Ascending aorta (tissue), 2 donors: Measurements from ENCODE around the gene CNKSR2. TPM values are rescaled to one million over a fixed set of nuclear protein-coding genes. Genes with fewer than 3 reads are reported as not detected.

Experiments
- DNase-seq, 2 donors: peaks; one replicate each; pipeline ENCODE4 v3.0.0-alpha.2; 2019; ENCODE audit warnings: low spot score in 2 of 2
- H3K27ac ChIP-seq, 2 donors: fragments of 200-600 bp; sonication (generic); one replicate each; pipeline ENCODE4 v1.5.1; 2016 to 2017; ENCODE audit warnings: mild to moderate bottlenecking in 1 of 2
- H3K27me3 ChIP-seq: fragments of 200-600 bp; sonication (generic); one replicate; pipeline ENCODE4 v1.5.1; 2017
- H3K36me3 ChIP-seq, 2 donors: fragments of 200-600 bp; sonication (generic); one replicate each; pipeline ENCODE4 v1.5.1; 2016
- H3K4me1 ChIP-seq, 2 donors: fragments of 200-600 bp; sonication (generic); one replicate each; pipeline ENCODE4 v1.5.1; 2016 to 2017; ENCODE audit warnings: mild to moderate bottlenecking in 1 of 2
- H3K4me3 ChIP-seq, 2 donors: fragments of 200-600 bp; sonication (generic); one replicate each; pipeline ENCODE4 v1.5.1; 2016 to 2017; ENCODE audit warnings: mild to moderate bottlenecking in 1 of 2
- H3K9me3 ChIP-seq, 2 donors: fragments of 200-600 bp; sonication (generic); one replicate each; pipeline ENCODE4 v1.5.1; 2016
- intact Hi-C: fragments of 100-400 bp; cut with DNase I; formaldehyde crosslinking; loops from one replicate; pipeline ENCODE4 v1.15.1; 2023
- total RNA-seq: library from RNA; depleted of rRNA; stranded (reverse); fragments of >200 nt; gene quantifications from one replicate; pipeline ENCODE4 v1.1.0, GENCODE V29; 2016
- TF ChIP-seq, protein P1 (sequence below), 3 experiments: fragments of 200-600 bp in 2 of 3; fragments of 450-650 bp in 1 of 3; sonication (generic) in 2 of 3; IDR thresholded peaks; one replicate each; pipeline ENCODE4 v1.5.1; 2016 to 2019; ENCODE audit warnings: antibody characterized with exemption in 3 of 3, mild to moderate bottlenecking in 1 of 3, moderate library complexity in 1 of 3

The CNKSR2 gene
- total RNA-seq, 1 donor from 2014 or later: 0.53 TPM

DNA sequence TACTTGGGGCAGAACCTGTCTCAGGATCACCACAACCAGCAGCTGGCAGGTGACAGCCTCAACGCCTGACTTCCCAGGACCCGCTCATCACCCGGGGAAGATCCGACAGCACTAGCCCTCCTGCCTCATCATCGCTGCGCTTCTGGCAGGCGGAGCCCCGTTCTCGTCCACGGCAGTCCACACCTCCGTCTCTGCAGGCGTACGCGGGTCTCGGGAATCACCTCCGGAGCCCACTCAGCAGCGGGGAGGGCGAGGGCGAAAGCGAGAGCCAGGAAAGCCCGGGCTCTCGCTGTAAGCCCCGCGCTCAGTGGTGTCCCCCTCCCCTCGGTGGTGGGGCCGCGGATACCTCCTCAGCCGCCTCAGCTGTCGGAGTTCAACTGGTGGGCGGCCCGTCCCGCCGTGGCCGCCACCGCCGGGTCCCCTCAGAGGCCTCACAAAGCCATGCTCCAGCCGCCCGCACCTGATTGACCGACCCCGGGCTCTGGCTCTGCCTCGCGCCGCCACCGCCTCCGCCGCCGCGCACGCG is 518 bp upstream of the CNKSR2 start:
- intact Hi-C loops: no loop called here
- Histone ChIP-seq H3K4me1 (no peaks in the 10 kb centered on the region), H3K36me3 (no peaks in the 10 kb centered on the region), H3K9me3 (no peaks in the 10 kb centered on the region), H3K27ac (peak overlapping the region; percentile 28 to 38), H3K4me3 (peak overlapping the region; percentile 54 to 70), H3K27me3 (no peaks in the 10 kb centered on the region)
- peak in 1 of 2 donors; percentile 73 for DNase-seq
- TF ChIP-seq, protein P1, sequence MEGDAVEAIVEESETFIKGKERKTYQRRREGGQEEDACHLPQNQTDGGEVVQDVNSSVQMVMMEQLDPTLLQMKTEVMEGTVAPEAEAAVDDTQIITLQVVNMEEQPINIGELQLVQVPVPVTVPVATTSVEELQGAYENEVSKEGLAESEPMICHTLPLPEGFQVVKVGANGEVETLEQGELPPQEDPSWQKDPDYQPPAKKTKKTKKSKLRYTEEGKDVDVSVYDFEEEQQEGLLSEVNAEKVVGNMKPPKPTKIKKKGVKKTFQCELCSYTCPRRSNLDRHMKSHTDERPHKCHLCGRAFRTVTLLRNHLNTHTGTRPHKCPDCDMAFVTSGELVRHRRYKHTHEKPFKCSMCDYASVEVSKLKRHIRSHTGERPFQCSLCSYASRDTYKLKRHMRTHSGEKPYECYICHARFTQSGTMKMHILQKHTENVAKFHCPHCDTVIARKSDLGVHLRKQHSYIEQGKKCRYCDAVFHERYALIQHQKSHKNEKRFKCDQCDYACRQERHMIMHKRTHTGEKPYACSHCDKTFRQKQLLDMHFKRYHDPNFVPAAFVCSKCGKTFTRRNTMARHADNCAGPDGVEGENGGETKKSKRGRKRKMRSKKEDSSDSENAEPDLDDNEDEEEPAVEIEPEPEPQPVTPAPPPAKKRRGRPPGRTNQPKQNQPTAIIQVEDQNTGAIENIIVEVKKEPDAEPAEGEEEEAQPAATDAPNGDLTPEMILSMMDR (IDR thresholded peaks at IDR 0.05): no peak

DNA sequence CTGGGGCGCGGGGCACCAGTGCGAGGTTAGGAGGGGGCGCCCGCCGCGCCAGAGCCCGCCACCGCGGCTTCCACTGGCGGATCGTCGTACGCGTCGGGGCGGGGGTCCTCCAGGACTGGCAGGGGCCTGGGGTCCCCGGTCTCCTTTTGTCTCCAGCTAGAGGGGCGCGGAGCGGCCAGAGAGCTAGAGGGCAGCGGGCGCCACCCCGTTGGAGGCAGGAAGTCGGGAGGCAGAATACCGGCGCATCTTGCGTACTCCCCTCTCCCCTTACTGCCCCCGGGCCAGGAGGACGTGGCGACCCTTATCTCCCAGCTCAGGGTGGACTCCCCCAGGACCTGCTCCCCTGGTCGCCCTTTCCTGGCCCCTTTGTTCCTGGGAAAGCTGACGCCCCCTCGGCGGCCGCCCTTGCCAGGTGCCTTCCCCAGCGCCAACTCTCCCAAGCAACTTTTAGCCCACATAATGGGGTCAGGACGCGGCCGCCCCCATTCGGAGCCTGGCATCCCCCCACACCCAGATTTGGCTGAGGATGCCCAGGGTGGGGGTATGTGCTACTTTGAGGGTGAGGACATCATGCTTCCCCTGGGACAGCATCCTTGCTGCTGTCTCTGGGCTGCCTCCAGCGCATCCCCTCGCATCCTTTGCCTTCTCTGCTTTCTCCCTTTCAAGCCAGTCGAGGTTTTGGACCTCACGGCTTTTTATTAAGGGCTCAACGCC is 933 bp downstream of the CNKSR2 start:
- TF ChIP-seq, protein P1 (IDR thresholded peaks at IDR 0.05): no peak
- peak in 1 of 2 donors; percentile 50 for DNase-seq
- Histone ChIP-seq H3K27ac (no peak overlapping the region), H3K4me3 (peak overlapping the region; percentile 54 to 70), H3K27me3 (no peaks in the 10 kb centered on the region), H3K4me1 (no peaks in the 10 kb centered on the region), H3K36me3 (no peaks in the 10 kb centered on the region), H3K9me3 (no peaks in the 10 kb centered on the region)
- intact Hi-C loops: no loop called here

GRCh38 chrX:21375708-21376009 is 1.4 kb downstream of the CNKSR2 start:
- Histone ChIP-seq H3K4me3 (peak overlapping the region; percentile 54 to 70), H3K27me3 (no peaks in the 10 kb centered on the region), H3K27ac (no peak overlapping the region), H3K36me3 (no peaks in the 10 kb centered on the region), H3K4me1 (no peaks in the 10 kb centered on the region), H3K9me3 (no peaks in the 10 kb centered on the region)
- intact Hi-C loops: no loop called here
- DNase-seq: no peak
- TF ChIP-seq, protein P1 (IDR thresholded peaks at IDR 0.05): no peak

GRCh38 chrX:21376636-21377035 is 2.4 kb downstream of the CNKSR2 start:
- Histone ChIP-seq H3K4me3 (no peak overlapping the region), H3K27me3 (no peaks in the 10 kb centered on the region), H3K4me1 (no peaks in the 10 kb centered on the region), H3K27ac (no peak overlapping the region), H3K9me3 (no peaks in the 10 kb centered on the region), H3K36me3 (no peaks in the 10 kb centered on the region)
- intact Hi-C loops: no loop called here
- DNase-seq: no peak
- TF ChIP-seq, protein P1 (IDR thresholded peaks at IDR 0.05): no peak

GRCh38 chrX:21379991-21380390 is 5.8 kb downstream of the CNKSR2 start:
- Histone ChIP-seq H3K27ac (no peak overlapping the region), H3K4me3 (no peak overlapping the region), H3K4me1 (no peaks in the 10 kb centered on the region), H3K9me3 (no peaks in the 10 kb centered on the region), H3K36me3 (no peaks in the 10 kb centered on the region), H3K27me3 (no peaks in the 10 kb centered on the region)
- DNase-seq: no peak
- intact Hi-C loops: no loop called here
- TF ChIP-seq, protein P1 (IDR thresholded peaks at IDR 0.05): no peak
